ENCODE results near the gene LKAAEAR1.

GRCh38 chr20:64055893-64056638 lies 28.1 kb downstream of the LKAAEAR1 start:
- TF ChIP-seq RAD21 (IDR thresholded peaks at IDR 0.05; ENCODE audit: low read depth): no peak
- TF ChIP-seq USF1 (IDR thresholded peaks at IDR 0.05): no peak
- TF ChIP-seq EP300 (IDR thresholded peaks at IDR 0.05; ENCODE audit: borderline replicate concordance): no peak
- no peak for TF ChIP-seq TEAD4 (IDR thresholded peaks at IDR 0.05)
- no peak for TF ChIP-seq YY1 (IDR thresholded peaks at IDR 0.05; ENCODE audit: low read depth)
- TF ChIP-seq, protein P1, sequence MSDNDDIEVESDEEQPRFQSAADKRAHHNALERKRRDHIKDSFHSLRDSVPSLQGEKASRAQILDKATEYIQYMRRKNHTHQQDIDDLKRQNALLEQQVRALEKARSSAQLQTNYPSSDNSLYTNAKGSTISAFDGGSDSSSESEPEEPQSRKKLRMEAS (IDR thresholded peaks at IDR 0.05): no peak
- no peak for TF ChIP-seq FOXM1 (IDR thresholded peaks at IDR 0.05; ENCODE audit: borderline replicate concordance, low read depth)
